ENCODE measurements around the gene FLT1. TPM values are rescaled to one million over a fixed set of nuclear protein-coding genes. Genes with fewer than 3 reads are reported as not detected.
A peak's percentile ranks its signal among the peaks of the same experiment; 100 is the strongest.

Gene FLT1
- total RNA-seq, 1 donor from 2014 or later = 32.4 TPM

DNA sequence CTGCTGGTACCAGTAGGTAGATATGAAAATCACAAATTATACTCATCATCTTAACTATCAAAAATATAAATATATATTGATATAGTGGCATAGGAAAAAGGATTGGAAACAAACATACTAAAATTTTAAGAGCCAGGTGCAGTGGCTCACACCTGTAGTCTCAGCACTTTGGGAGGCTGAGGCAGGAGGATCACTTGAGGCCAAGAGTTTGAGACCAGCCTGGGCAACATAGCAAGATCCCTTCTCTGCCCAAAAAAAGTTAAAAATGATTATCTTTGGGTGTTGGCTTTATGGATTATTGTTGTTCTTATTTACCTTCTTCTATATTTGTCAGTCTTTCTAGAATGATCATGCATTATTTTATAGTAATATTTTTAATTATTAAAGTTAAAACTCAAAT, 53.4 kb downstream of the FLT1 start:
- no peak overlapping the region for H3K4me3 Mint-ChIP-seq (ENCODE audit: low read depth)
- H3K27me3 Mint-ChIP-seq (ENCODE audit: low read depth) = no peaks in the 10 kb centered on the region
- peaks cover 13% of the 10 kb centered on the region for H3K36me3 Mint-ChIP-seq (ENCODE audit: low read depth)
- intact Hi-C loops (cut with micrococcal nuclease) = no loop called here
- no peak overlapping the region for H3K27ac Mint-ChIP-seq
- DNase-seq (ENCODE audit: low spot score) = no peak
- peaks cover 9% of the 10 kb centered on the region for H3K9me3 Mint-ChIP-seq
- peaks cover 1% of the 10 kb centered on the region for H3K4me1 Mint-ChIP-seq (ENCODE audit: low read depth)

DNA sequence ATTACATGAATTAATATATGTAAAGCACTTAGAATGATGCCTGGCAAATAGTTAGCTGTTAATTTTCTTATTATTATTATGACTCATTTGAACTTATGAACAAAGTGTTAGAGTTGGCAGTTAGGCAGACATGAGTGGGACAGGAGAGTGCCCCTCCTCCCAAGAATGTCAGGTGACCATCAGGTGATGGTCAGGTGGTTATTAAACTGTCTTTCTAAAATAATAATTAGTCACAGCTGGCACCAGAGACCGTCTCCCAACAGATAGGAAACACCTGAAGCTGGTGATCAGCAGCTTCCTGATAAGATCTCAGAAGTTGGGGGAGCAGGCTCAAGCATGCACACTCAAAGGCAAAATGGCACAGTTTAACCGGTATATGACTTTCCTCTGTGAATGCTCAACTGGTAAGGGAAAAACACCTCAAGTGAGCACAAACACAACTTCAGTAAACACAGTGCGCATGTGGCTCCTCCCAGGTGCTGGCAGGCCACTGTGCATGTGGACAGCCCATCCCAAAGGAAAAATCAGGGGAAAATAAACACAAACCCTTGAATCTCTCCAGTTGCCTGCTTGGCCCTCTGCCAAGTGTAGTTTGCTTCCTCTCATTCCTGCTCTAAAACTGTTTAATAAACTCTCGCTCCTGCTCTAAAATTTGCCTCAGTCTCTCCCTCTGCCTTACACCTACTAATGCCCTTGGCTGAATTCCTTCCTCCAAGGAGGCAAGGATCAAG, 54.0 kb downstream of the FLT1 start:
- Mint-ChIP-seq H3K4me3 (ENCODE audit: low read depth) (no peak overlapping the region), H3K4me1 (ENCODE audit: low read depth) (peaks cover 1% of the 10 kb centered on the region), H3K27ac (no peak overlapping the region), H3K36me3 (ENCODE audit: low read depth) (peaks cover 11% of the 10 kb centered on the region), H3K9me3 (peaks cover 6% of the 10 kb centered on the region), H3K27me3 (ENCODE audit: low read depth) (no peaks in the 10 kb centered on the region)
- intact Hi-C loops (cut with micrococcal nuclease) = no loop called here
- no peak for DNase-seq (ENCODE audit: low spot score)

DNA sequence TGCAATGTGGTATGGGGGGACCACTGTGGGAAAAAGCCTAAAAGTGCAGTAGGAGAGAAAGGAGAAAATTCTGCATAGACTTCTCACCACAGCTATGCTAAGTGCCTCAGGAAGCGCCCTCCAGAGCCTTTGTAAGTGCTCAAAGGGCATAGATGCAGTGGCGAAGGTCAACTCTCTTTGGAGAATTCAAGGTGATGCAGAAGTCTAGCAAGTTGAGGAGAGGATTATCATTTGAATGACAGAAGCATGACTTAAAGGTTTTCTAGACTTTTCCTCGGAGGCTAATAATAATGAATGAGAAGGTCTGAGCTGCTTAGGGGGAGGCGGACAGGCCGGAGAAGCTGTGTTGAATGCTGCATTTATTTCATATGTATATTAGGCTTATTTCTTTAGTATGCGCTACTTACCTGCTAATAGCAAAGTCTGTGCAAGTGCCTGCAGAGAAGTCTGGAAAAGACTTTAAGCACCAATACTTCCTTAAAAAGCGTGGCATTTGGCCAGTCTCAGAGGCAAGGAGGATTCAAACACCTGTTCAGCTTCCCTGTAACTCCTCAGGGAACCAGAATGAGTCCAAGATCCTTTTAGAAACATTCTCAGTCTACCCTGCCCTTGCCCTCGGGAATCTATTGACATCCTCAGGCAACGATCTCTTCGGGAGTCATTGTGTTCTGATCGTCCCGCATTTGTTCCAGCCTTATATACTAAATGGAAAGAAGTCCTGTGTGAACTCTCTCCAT, 56.2 kb downstream of the FLT1 start:
- Mint-ChIP-seq H3K9me3 (no peaks in the 10 kb centered on the region), H3K4me3 (ENCODE audit: low read depth) (no peak overlapping the region), H3K27me3 (ENCODE audit: low read depth) (no peaks in the 10 kb centered on the region), H3K4me1 (ENCODE audit: low read depth) (peaks cover 1% of the 10 kb centered on the region), H3K36me3 (ENCODE audit: low read depth) (peaks cover 10% of the 10 kb centered on the region), H3K27ac (no peak overlapping the region)
- intact Hi-C loops (cut with micrococcal nuclease) = no loop called here
- DNase-seq (ENCODE audit: low spot score) = no peak

DNA sequence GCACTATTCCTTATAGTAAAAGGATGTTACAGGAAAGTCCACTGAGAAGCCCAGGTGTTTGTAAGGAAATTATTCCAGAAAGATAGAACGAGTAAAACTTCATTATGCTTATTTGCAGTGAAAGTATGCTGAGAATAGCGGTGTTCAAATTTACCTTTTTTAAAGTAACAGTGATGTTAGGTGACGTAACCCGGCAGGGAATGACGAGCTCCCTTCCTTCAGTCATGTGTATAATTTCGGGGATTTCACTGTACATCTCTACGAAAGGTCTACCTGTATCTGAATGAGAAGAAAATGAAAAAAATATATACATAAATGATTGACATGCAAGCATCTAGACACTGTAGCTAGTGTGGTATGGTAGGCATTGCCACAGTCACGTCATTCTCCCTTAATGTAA, 56.9 kb downstream of the FLT1 start:
- Mint-ChIP-seq H3K4me1 (ENCODE audit: low read depth) (peaks cover 1% of the 10 kb centered on the region), H3K27ac (no peak overlapping the region)
- intact Hi-C loops (cut with micrococcal nuclease) = no loop called here

DNA sequence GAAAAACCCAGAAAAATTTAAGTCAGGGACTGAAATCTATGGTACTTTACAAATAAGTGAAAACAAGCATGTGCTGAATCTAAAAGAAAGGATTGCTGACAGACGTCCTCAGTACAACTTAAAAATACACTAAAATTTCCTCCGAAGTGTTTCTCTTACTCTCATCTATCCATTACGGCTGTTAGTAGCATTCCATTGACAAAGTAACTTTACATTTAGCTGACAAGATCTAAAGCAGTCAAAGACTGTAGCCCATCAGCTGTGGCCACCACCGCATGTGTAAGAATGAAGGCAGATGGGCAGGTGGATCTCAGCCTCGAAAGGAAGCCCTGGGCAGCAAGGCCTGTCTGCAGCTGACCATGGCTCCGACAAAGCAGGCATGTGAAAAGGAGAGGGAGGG, 59.0 kb downstream of the FLT1 start:
- Mint-ChIP-seq H3K4me3 (ENCODE audit: low read depth) (no peak overlapping the region), H3K9me3 (no peaks in the 10 kb centered on the region), H3K36me3 (ENCODE audit: low read depth) (peaks cover 10% of the 10 kb centered on the region), H3K4me1 (ENCODE audit: low read depth) (no peaks in the 10 kb centered on the region), H3K27ac (no peak overlapping the region), H3K27me3 (ENCODE audit: low read depth) (no peaks in the 10 kb centered on the region)
- intact Hi-C loops (cut with micrococcal nuclease) = no loop called here
- no peak for DNase-seq (ENCODE audit: low spot score)

More for the DNA sequence above, 56.9 kb downstream of the FLT1 start:
- peaks cover 10% of the 10 kb centered on the region for H3K36me3 Mint-ChIP-seq (ENCODE audit: low read depth)
- DNase-seq (ENCODE audit: low spot score) = no peak
- H3K27me3 Mint-ChIP-seq (ENCODE audit: low read depth) = no peaks in the 10 kb centered on the region
- no peaks in the 10 kb centered on the region for H3K9me3 Mint-ChIP-seq
- no peak overlapping the region for H3K4me3 Mint-ChIP-seq (ENCODE audit: low read depth)

DNA sequence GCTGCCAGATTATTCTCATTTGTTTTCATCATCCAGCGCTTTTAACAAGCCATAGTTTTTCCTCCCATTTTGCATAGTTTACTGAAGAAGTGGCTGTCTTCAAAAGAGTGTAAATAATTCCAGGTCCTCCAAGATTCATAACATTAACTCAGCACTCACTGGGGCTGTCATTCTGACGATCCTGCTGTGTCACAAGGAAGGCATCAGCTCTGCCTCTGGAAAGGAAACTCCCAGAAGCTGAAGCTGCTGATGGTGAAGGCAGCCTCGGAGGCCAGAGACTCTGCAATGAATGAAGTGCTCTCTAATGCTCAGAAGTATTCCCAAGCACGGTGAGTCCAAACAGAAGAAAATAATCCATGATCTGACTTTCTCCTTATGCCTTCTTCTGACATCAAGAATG, 60.0 kb downstream of the FLT1 start:
- H3K4me3 Mint-ChIP-seq (ENCODE audit: low read depth) = no peak overlapping the region
- no peaks in the 10 kb centered on the region for H3K4me1 Mint-ChIP-seq (ENCODE audit: low read depth)
- peaks cover 14% of the 10 kb centered on the region for H3K36me3 Mint-ChIP-seq (ENCODE audit: low read depth)
- H3K9me3 Mint-ChIP-seq = no peaks in the 10 kb centered on the region
- DNase-seq (ENCODE audit: low spot score) = no peak
- no peak overlapping the region for H3K27ac Mint-ChIP-seq
- intact Hi-C loops (cut with micrococcal nuclease) = no loop called here
- no peaks in the 10 kb centered on the region for H3K27me3 Mint-ChIP-seq (ENCODE audit: low read depth)

DNA sequence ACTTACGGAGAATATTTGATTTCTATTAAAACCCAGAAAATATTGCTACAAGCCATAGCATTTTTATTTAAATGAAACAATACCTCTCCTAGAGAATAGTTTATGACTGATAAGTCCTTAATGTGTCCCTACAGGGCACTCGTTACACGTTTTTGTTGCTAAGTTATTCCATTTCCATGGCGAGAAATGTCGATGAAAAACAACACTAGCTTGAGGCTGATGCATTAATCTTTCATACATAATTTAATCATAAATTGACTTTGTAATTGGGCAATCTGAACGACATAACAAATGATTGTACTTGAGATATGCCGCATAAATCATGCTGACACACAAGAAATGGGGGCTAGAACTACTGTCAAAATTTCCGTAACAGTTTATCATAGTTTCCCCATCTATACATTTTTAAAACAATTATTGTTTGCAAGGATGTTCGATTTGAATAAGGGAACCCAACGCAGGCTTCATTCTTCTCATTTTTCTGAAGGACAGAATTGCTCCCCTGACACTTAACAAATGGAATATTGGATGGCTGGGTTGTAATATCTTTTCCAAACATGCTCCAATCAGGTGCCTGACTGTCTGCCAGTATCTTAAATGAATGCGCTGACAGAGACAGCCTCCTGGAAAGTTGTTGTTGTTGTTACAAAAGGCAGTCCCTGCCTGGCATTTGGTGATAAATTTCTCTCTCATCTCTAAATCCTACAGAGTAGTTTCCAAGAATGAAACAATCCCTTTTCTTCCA, 61.9 kb downstream of the FLT1 start:
- Mint-ChIP-seq H3K4me3 (ENCODE audit: low read depth) (no peak overlapping the region), H3K27me3 (ENCODE audit: low read depth) (no peaks in the 10 kb centered on the region), H3K27ac (no peak overlapping the region), H3K9me3 (no peaks in the 10 kb centered on the region), H3K4me1 (ENCODE audit: low read depth) (no peaks in the 10 kb centered on the region), H3K36me3 (ENCODE audit: low read depth) (peaks cover 26% of the 10 kb centered on the region)
- no peak for DNase-seq (ENCODE audit: low spot score)
- intact Hi-C loops (cut with micrococcal nuclease) = no loop called here

DNA sequence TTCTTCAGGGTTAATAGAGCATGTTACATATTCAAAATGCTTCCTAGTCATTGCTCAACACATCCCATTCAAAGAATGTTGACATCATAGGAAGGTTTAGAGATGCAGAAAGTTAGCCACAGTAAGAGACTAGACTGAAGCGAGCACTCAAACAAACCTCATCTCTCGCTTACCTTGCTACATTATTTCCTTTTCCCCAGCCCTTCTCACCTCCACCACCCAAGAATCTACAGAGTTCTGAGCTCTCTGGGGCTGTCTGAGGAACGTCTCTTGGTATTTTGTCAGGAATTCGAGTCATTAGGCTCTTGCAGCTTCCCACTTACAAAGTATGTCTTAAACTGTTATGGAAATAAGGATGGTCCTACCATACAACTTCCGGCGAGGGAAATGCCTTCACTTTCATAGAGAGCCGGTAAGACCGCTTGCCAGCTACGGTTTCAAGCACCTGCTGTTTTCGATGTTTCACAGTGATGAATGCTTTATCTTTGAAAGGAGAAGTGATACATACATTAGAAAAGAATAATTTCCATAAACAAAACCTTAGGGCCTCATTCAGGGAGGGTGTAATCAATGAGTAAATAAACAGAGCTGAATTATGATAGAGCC, 65.1 kb downstream of the FLT1 start:
- Mint-ChIP-seq H3K4me1 (ENCODE audit: low read depth) (no peaks in the 10 kb centered on the region), H3K9me3 (no peaks in the 10 kb centered on the region), H3K36me3 (ENCODE audit: low read depth) (peaks cover 39% of the 10 kb centered on the region), H3K4me3 (ENCODE audit: low read depth) (no peak overlapping the region), H3K27ac (no peak overlapping the region), H3K27me3 (ENCODE audit: low read depth) (no peaks in the 10 kb centered on the region)
- DNase-seq (ENCODE audit: low spot score) = no peak
- intact Hi-C loops (cut with micrococcal nuclease) = no loop called here

DNA sequence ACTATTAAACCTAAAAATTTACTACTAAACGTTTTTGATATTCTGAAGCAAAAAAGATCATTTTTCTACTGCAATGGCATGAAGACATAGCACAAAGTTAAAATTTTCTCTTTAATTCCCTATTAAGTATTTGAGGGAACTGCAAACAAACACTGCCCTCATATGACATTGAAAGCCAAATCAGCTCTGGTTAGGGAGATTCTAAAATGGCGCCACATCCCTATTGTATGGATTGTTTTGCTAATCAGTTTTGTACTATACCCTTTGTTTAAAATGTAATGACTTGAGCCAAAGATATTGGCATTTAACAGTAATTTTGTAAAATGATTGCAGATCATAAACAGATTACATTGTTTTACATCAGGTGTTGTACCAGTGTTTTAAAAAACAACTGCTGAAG, 65.8 kb downstream of the FLT1 start:
- Mint-ChIP-seq H3K4me3 (ENCODE audit: low read depth) (no peak overlapping the region), H3K9me3 (no peaks in the 10 kb centered on the region), H3K4me1 (ENCODE audit: low read depth) (no peaks in the 10 kb centered on the region), H3K36me3 (ENCODE audit: low read depth) (peaks cover 38% of the 10 kb centered on the region), H3K27me3 (ENCODE audit: low read depth) (no peaks in the 10 kb centered on the region), H3K27ac (no peak overlapping the region)
- DNase-seq (ENCODE audit: low spot score) = no peak
- intact Hi-C loops (cut with micrococcal nuclease) = no loop called here

DNA sequence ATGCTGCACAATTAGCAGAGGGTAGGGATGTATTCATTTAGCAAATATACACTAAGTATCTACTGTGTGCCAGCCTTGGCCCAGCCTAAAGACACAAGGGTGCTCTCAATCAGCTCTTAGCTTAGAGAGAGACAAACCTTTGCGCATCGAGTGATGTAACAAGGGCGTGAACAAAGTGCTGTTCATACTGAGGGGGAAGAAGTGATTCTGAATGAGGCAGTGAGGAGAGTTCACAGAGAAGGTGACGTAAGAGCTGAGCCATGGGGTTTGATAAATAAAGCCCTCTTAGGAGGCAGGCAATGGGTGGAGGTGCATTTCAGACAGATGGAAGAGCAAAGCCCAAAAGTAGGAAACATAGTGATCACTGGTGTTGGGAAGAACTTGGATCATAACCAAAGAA, 68.5 kb downstream of the FLT1 start:
- no peak for DNase-seq (ENCODE audit: low spot score)
- intact Hi-C loops (cut with micrococcal nuclease) = no loop called here
- no peak overlapping the region for H3K4me3 Mint-ChIP-seq (ENCODE audit: low read depth)
- no peak overlapping the region for H3K27ac Mint-ChIP-seq
- peaks cover 13% of the 10 kb centered on the region for H3K4me1 Mint-ChIP-seq (ENCODE audit: low read depth)
- no peaks in the 10 kb centered on the region for H3K9me3 Mint-ChIP-seq
- no peaks in the 10 kb centered on the region for H3K27me3 Mint-ChIP-seq (ENCODE audit: low read depth)
- peaks cover 54% of the 10 kb centered on the region for H3K36me3 Mint-ChIP-seq (ENCODE audit: low read depth)

DNA sequence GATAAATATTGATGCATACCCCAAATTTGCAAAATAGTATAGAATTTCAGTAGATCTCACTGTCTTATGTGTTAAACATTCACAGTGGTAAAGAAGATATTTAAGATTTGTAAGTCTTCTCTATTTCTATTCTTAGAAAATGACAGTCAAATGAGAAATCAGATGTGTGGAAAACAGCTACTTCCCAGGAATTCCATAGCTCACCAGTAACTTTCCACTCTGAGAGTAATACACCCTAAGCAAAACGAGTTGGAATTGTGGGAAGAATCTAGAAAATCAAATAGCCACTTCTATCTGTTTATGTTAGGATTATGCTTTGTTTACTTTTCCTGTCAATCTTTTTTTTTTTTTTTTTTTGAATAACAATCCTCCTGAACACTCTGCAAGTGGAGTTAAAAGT, 69.1 kb downstream of the FLT1 start:
- Mint-ChIP-seq H3K27ac (no peak overlapping the region), H3K9me3 (no peaks in the 10 kb centered on the region), H3K36me3 (ENCODE audit: low read depth) (peaks cover 54% of the 10 kb centered on the region), H3K27me3 (ENCODE audit: low read depth) (no peaks in the 10 kb centered on the region), H3K4me1 (ENCODE audit: low read depth) (peaks cover 13% of the 10 kb centered on the region), H3K4me3 (ENCODE audit: low read depth) (no peak overlapping the region)
- DNase-seq (ENCODE audit: low spot score) = no peak
- intact Hi-C loops (cut with micrococcal nuclease) = no loop called here

DNA sequence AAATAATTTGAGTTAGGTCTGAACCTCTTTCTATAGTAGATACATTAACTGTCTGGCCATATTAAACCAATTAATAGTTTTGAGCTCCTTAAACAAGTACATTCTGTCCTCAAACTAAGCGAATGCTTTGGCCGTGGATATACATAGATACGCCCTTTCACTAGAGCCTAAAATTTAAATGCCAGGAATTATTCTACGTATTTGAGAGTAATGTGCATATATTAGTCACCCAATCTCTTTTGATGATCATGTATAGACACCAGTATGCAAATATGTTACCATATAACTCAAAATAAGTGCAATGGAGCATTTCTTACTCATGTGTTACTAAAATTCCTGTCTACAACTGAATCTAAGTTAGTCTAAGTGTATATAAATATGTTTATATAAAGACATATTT, 70.4 kb downstream of the FLT1 start:
- Mint-ChIP-seq H3K9me3 (no peaks in the 10 kb centered on the region), H3K27me3 (ENCODE audit: low read depth) (no peaks in the 10 kb centered on the region), H3K4me1 (ENCODE audit: low read depth) (peaks cover 13% of the 10 kb centered on the region), H3K36me3 (ENCODE audit: low read depth) (peaks cover 47% of the 10 kb centered on the region), H3K4me3 (ENCODE audit: low read depth) (no peak overlapping the region), H3K27ac (no peak overlapping the region)
- no peak for DNase-seq (ENCODE audit: low spot score)
- intact Hi-C loops (cut with micrococcal nuclease) = no loop called here

DNA sequence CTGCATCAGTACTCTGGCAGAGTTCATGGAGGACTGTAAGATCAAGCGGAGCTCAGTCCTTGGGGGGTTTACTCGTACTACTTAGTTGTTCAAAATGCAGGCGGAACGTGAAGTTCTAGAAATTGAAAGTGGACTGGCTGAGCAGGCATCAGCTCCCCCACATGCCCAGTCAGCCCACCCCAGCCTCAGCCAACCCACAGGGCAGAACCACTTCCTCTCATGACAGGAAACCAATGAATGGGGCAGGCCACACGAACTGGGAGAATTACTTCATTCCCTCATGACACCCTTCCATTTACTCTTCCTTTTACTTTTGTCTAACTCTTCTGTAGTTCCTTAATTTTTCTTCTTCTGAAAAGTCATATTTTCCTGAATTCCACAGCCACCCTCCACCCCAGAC, 71.9 kb downstream of the FLT1 start:
- H3K36me3 Mint-ChIP-seq (ENCODE audit: low read depth) = peaks cover 39% of the 10 kb centered on the region
- no peaks in the 10 kb centered on the region for H3K27me3 Mint-ChIP-seq (ENCODE audit: low read depth)
- DNase-seq (ENCODE audit: low spot score) = peak; percentile 9
- intact Hi-C loops (cut with micrococcal nuclease) = no loop called here
- H3K4me1 Mint-ChIP-seq (ENCODE audit: low read depth) = peaks cover 13% of the 10 kb centered on the region
- H3K9me3 Mint-ChIP-seq = no peaks in the 10 kb centered on the region
- peak overlapping the region; percentile 11 for H3K4me3 Mint-ChIP-seq (ENCODE audit: low read depth)
- no peak overlapping the region for H3K27ac Mint-ChIP-seq
